NCI-H82 treated with DMSO at 0.1 percent for 48 hours (cell line): ENCODE results near the gene CLSTN2.

Experiments
- DNase-seq: peaks from one replicate; lab custom pipeline; 2025; ENCODE audit not compliant: unreplicated experiment; lab: John Stamatoyannopoulos, UW

Gene CLSTN2

GRCh38 chr3:140530131-140530530 is 595.1 kb downstream of the CLSTN2 start:
- DNase-seq = no peak

DNA sequence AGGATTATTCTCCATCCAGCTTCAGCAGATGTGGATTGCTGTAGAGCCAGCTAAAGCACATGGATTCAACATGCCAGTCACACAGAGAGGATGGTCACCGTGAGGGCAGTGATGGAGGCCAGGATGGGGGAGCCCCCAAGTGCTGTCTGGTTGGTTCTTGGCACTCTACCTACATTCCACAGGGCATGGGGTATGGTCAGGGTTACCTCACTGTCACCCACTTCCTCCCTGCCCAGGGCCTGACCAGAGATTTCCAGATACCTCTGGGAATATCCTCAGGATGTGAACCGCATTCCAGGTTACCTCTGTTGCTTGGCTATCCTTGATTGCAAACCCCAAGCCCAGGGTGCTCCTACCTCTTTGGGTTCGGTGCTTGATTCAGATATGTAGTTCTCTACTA is 595.6 kb downstream of the CLSTN2 start:
- DNase-seq = no peak

DNA sequence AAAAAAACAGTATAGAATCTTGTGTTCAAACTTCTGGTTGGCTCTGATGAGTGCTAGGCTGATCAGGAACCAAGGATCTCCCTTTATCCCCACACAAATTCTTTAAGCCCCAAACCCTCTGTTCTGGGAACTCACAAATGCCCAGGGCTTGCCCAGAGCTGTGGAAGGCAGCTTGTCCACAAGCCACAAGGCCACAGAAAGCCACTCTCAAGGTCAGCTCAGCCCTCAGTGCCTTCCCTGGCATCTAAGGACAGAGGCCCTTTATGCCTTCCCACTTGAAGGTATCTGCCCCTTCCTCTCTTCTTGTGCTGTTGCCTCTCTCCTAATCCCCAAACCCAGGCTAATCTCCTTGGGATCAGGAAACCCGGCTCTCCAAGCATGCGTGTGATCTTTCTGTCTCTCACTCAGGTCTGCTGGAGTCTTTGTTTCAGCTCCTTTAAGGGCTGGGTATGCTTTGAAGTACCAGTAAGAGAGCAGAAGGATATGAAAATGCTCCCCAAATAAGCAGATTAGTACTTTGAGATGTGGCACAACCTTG is 597.9 kb downstream of the CLSTN2 start:
- DNase-seq = peak; percentile 71

DNA sequence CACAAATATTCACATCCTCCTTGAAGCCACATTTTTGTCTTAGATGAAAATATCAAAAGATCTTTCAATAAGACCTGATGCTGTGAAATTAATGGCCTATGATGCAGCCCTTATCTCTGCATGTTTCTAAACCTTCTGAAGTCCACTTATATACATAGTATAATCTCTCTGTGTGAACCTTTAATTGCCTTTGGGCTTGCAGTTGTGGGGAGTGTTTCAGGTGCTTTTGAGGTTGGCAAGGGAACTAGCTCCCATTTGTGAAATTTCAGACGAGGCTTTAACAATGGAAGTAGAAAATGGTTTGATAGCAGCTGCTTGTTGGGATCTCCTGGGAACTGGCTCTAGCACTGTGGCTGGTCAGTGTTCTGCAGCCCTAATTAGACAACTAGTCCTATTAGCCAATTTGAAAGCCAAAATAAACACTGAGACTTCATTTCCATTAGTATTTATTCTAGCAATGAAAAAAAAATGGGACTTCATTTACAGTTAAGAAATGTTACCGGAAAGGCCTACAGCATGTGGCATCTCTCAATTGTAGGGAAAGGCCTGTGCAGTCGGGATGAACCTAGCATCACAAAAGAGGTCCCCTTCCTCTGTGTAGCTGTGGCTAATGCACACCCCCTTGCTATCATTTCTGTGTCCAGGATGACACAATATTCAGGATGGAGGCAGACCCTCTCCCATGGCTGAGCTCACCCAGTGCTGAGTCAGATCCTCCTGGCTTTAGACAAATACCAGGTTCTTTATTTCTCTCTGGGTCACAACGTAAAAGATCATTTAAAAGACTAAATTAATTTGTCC is 602.1 kb downstream of the CLSTN2 start:
- DNase-seq = no peak

GRCh38 chr3:140537727-140538082 is 602.7 kb downstream of the CLSTN2 start:
- no peak for DNase-seq

GRCh38 chr3:140540262-140540661 is 605.3 kb downstream of the CLSTN2 start:
- no peak for DNase-seq

DNA sequence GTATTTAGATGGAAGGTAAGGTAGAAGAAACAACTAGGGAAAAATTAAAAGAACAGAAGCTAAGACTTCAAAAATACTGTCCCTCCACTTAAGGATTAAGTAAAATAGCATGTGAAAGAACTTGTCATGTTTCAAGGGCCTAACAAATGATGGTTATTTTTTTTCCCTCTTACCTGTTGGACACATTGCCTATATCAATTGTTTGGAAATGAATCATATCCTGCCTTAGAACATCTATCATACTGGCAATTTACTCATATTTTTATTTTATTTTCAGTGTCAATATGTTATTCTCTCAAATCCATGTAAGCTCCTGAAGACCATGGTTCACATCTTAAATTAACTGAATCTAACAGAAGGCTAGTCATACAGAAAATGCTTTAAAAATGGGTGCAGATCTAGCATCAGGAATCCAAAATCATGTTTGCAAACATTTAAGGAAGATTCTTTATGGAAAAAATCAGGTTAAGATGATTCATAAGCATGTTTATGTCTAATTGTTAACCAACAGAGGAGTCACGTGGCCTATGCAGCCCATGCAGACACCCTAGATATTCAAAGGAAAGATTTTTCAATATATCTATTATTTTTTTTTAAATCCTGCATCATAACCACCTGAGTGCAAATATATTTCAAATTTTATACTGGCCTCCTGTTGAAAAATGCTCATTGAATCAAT is 607.1 kb downstream of the CLSTN2 start:
- DNase-seq = no peak

DNA sequence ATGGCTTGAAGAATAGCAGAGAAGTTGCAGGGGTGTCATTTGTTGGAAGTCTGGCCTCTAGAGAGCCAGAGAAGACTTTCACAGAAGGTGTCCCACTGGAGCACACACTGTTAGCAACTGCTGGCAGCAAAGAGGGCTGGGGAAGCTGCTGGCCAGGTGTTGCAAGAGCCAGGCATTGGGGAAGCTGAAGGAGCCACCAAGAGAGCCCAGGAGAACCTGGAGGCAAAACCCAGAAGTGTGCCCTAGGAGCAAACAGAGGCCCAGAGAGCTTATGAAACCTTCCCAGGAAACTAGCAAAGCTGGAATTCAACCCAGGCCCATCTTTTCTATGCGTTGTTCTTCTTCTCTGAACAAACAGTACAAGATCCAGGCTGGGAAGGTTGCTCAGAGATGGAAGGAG is 610.2 kb downstream of the CLSTN2 start:
- no peak for DNase-seq

- no peak for DNase-seq
These were observed 610.8 kb downstream of the CLSTN2 start for GRCh38 chr3:140545756-140546155.

DNA sequence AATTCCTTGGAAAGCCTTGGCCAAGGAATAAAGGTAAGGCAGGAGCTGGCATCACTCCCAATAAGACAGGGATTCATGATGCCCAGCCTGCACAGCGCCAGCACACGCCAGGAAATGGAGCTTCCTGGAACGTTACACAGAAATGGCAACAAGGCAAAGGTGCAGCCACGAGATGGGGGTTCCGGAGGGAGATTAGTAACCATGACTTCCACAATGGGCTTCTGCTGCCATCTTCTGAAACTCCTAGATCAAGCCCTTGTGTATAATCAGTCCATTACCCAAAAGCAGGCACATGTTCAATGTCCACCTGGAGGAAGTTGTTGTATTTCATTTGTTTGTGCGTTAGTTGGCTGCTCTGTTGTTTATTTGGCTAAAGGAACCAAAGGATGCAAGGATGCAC is 611.7 kb downstream of the CLSTN2 start:
- DNase-seq = no peak

DNA sequence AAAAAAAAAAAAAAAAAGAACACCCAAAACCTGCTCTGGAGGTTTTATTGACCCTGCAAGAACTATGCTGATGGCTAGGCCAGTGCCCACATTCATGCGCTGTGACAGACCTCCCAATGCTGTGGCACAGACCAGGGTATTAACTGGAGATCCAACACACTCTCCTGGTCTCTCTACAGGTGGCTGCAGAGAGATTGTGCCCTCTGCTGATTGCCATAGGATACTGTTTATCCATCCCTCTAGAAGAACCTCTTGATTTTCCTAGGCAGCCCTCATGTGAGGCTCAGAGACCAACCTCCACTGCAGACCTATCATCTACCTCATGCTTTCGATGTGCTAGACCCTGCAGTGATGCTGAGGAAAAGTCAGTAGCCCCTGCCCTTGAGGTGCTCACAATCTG is 617.4 kb downstream of the CLSTN2 start:
- DNase-seq = no peak

DNA sequence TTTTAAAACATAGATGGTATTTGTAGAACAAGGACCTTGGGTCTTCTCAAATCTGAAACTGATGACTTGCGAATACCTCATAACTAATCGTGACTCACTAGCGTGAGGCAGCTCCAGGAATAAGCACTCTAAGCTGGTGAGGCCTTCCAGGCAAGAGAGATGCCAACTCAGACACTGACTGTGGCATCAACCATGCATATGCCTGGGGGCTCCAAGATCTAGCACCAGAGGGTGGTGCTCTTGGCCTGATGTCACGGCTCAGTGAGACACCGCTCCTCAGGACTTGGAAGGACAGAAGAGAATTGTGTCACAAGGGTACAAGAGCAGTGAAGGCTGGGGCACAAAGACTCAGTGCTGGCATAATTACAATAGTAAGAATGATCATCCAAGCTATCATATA is 617.9 kb downstream of the CLSTN2 start:
- no peak for DNase-seq

DNA sequence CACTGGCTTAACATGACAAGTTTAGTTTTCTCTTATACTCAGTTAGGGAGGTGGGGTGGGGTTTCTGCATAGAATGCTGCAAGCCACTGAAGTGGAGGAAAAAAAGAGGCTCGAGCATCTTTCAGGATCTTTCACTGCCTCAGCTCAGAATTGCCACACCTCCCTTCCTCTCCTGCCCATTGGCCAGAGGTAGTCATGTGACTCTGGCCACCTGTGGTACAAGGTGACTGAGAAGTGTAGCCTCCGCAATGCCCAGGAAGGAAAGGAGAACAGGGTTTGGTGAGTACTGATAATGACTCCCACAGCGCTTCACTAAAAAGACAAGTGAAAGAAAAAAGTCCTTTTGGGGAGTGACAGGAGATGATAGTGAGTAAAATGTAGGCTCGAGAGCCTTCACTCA is 618.6 kb downstream of the CLSTN2 start:
- no peak for DNase-seq

DNA sequence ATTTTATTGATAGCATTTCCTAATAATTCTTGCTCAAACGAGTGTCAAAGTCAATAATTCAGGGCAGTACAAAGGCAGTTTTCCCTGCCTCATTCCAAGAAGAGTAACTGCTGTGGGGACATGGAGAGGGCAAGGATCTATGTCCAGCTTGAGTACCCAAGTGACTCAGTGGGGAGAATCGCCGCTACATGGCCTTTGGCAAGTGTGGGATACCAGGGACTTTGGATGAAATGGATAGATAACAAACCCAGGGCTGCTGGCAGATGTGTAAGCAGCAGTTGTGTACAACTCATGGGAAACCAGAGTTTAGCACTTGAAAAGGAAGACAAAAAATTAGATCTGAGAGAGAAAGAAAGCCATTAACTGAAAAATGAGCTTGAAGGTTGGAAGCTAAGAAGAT is 620.7 kb downstream of the CLSTN2 start:
- no peak for DNase-seq

- DNase-seq = no peak
These were observed 622.5 kb downstream of the CLSTN2 start for GRCh38 chr3:140557476-140557875.

DNA sequence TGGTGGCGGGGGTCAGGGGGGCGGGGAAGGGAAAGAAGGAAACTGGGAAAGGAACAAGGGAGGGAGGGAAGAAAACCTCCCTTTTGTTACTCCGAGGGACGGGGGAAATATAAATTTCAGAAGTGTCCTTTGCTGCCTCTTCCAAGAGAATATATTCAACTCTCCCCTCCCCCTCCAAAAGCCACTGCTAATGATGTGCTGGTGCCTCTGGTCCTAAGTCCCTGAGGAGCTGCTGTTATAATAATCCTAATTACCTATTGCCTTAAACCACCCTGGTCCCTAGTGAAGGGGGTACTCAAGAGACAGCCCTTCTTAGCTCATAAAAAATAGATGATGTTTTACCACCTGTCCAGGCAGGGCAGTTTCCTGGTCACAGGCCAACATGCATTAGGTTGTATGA is 624.6 kb downstream of the CLSTN2 start:
- peak; percentile 82 for DNase-seq

- DNase-seq = no peak
These were observed 628.3 kb downstream of the CLSTN2 start for GRCh38 chr3:140563206-140563760.

DNA sequence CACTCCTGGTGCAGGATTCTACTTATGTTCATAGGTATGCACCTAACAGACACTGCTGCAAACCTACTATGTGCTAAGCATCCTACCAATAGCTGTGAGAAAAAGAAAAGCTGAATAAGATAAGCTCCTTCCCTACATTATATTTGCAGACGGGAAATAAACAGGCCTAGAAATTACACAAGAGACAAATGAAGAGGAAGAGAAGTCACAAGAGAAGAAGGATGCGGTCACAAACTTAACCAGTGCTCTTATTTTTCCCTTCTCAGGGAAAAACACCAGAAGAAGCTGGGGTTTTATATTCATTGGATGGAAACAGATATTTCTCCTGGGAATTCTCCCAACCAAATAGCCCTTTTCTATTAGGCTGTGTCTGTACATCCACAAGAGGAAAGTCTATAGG is 633.1 kb downstream of the CLSTN2 start:
- no peak for DNase-seq

GRCh38 chr3:140568842-140569520 is 634.0 kb downstream of the CLSTN2 start:
- DNase-seq = no peak

- no peak for DNase-seq
These were observed 635.6 kb downstream of the CLSTN2 start for GRCh38 chr3:140570602-140571001.

GRCh38 chr3:140571836-140572235 is 636.9 kb downstream of the CLSTN2 start:
- no peak for DNase-seq

- no peak for DNase-seq
These were observed 637.3 kb downstream of the CLSTN2 start for GRCh38 chr3:140572334-140572733.
